GM12878 (cell line): ENCODE results near the gene MOCS1.

Source experiments
- JUNB ChIP-seq: IDR thresholded peaks from 2 replicates; pipeline ENCODE4 v1.6.1; 2016; ENCODE audit warnings: antibody characterized with exemption, mild to moderate bottlenecking
- NRF1 ChIP-seq: conservative IDR thresholded peaks from 2 replicates; pipeline ENCODE4 v1.6.1; 2011; ENCODE audit warnings: mild to moderate bottlenecking, low read depth, low read length, improper control_type of control experiment
- POLR2A ChIP-seq: IDR thresholded peaks from 2 replicates; pipeline ENCODE4 v1.6.1; 2011; ENCODE audit warnings: low read depth, mild to moderate bottlenecking, low read length
- POU2F2 ChIP-seq: IDR thresholded peaks from 3 replicates; pipeline ENCODE4 v1.6.1; 2011; ENCODE audit warnings: low read depth, mild to moderate bottlenecking, low read length, borderline replicate concordance
- TF ChIP-seq, protein P1 (sequence below): fragments of 450-650 bp; IDR thresholded peaks from 2 replicates; pipeline ENCODE4 v1.6.1; 2014; ENCODE audit warnings: mild to moderate bottlenecking
- TF ChIP-seq, protein P2 (sequence below), 3 experiments: IDR thresholded peaks in 2 of 3; conservative IDR thresholded peaks in 1 of 3; 2 replicates each; pipeline ENCODE4 v1.5.1; 2011; ENCODE audit warnings: low read depth in 3 of 3, low read length in 3 of 3, mild to moderate bottlenecking in 3 of 3, control low read depth in 2 of 3, moderate library complexity in 2 of 3, inconsistent platforms in 1 of 3, mixed read lengths in 1 of 3; ENCODE audit not compliant: control insufficient read depth in 2 of 3, insufficient read depth in 1 of 3; ENCODE audit errors: extremely low read depth in 1 of 3
- TF ChIP-seq, protein P3 (sequence below): fragments of 450-650 bp; formaldehyde crosslinking; IDR thresholded peaks from 2 replicates; pipeline ENCODE4 v1.4.0; 2020; ENCODE audit warnings: mild to moderate bottlenecking, moderate library complexity

DNA sequence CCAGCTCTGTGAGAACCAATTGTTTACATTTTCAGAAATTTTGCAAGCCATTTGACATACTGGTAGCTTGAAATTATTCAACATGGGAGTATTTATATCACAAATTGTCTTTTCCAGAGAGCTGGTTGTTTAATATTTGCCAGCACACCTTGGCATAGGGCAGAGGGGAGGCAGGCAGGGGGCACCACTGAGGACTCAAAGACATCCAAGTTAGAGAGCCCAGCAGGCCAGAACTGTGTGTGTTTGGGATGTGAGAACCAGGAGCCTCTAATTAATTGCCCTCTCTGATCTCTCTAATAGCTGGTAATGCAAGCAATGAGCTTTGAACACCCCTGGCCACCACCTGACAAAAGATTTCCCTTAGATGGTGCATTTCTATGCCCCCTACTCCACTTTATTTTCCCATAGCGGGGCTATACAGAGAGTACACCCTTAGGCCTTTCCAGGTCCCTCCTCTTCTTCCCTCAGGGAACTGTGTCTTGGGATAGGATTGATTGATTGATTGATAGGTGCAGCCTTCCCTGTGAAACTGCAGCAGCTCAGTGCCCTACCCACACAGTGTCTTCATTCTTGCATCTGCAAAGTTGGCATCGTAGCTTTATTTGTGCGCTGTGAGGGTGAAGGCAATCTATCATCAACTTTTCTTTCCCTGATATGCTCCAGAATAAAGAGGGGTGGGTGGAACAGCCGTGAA is 29.2 kb downstream of the MOCS1 start:
- TF ChIP-seq POLR2A (no peak), NRF1 (no peak), JUNB (no peak), POU2F2 (no peak)
- TF ChIP-seq, protein P1, sequence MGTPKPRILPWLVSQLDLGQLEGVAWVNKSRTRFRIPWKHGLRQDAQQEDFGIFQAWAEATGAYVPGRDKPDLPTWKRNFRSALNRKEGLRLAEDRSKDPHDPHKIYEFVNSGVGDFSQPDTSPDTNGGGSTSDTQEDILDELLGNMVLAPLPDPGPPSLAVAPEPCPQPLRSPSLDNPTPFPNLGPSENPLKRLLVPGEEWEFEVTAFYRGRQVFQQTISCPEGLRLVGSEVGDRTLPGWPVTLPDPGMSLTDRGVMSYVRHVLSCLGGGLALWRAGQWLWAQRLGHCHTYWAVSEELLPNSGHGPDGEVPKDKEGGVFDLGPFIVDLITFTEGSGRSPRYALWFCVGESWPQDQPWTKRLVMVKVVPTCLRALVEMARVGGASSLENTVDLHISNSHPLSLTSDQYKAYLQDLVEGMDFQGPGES: no peak
- TF ChIP-seq, protein P2, sequence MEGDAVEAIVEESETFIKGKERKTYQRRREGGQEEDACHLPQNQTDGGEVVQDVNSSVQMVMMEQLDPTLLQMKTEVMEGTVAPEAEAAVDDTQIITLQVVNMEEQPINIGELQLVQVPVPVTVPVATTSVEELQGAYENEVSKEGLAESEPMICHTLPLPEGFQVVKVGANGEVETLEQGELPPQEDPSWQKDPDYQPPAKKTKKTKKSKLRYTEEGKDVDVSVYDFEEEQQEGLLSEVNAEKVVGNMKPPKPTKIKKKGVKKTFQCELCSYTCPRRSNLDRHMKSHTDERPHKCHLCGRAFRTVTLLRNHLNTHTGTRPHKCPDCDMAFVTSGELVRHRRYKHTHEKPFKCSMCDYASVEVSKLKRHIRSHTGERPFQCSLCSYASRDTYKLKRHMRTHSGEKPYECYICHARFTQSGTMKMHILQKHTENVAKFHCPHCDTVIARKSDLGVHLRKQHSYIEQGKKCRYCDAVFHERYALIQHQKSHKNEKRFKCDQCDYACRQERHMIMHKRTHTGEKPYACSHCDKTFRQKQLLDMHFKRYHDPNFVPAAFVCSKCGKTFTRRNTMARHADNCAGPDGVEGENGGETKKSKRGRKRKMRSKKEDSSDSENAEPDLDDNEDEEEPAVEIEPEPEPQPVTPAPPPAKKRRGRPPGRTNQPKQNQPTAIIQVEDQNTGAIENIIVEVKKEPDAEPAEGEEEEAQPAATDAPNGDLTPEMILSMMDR (IDR thresholded peaks at IDR 0.05 in 2 of 3, conservative IDR thresholded peaks at IDR 0.05 in 1 of 3; ENCODE audit: control insufficient read depth in 2 of 3, extremely low read depth in 1 of 3, insufficient read depth in 1 of 3, low read depth in 3 of 3, low read length in 3 of 3): no peak
- TF ChIP-seq, protein P3, sequence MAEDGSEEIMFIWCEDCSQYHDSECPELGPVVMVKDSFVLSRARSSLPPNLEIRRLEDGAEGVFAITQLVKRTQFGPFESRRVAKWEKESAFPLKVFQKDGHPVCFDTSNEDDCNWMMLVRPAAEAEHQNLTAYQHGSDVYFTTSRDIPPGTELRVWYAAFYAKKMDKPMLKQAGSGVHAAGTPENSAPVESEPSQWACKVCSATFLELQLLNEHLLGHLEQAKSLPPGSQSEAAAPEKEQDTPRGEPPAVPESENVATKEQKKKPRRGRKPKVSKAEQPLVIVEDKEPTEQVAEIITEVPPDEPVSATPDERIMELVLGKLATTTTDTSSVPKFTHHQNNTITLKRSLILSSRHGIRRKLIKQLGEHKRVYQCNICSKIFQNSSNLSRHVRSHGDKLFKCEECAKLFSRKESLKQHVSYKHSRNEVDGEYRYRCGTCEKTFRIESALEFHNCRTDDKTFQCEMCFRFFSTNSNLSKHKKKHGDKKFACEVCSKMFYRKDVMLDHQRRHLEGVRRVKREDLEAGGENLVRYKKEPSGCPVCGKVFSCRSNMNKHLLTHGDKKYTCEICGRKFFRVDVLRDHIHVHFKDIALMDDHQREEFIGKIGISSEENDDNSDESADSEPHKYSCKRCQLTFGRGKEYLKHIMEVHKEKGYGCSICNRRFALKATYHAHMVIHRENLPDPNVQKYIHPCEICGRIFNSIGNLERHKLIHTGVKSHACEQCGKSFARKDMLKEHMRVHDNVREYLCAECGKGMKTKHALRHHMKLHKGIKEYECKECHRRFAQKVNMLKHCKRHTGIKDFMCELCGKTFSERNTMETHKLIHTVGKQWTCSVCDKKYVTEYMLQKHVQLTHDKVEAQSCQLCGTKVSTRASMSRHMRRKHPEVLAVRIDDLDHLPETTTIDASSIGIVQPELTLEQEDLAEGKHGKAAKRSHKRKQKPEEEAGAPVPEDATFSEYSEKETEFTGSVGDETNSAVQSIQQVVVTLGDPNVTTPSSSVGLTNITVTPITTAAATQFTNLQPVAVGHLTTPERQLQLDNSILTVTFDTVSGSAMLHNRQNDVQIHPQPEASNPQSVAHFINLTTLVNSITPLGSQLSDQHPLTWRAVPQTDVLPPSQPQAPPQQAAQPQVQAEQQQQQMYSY (CRISPR knock-in tag): no peak
